ENCODE results near the gene ZNF280B. TPM values are rescaled to one million over a fixed set of nuclear protein-coding genes. Genes with fewer than 3 reads are reported as not detected.

ZNF280B gene
- total RNA-seq, 6 experiments from 2014 or later = 0.14 to 0.48 (median 0.35) TPM

DNA sequence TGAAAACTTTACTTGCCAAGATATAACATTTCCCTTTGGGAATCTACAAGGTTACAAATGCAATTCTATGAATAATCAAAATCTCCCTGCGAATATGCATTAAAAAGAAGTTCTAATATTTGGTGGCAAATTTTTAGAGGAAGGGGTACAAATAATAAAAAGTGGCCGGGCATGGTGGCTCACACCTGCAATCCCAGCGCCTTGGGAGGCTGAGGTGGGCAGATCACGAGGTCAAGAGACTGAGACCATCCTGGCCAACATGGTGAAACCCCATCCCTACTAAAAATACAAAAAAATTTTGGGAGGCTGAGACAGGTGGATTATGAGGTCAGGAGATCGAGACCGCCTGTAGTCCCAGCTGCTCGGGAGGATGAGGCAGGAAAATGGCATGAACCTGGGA, 47.0 kb downstream of the ZNF280B start:
- DNase-seq = no peak
- Mint-ChIP-seq H3K4me1 (ENCODE audit: low read depth) (no peaks in the 10 kb centered on the region), H3K4me3 (no peak overlapping the region), H3K27ac (no peak overlapping the region), H3K27me3 (ENCODE audit: insufficient read depth) (peaks cover 12% of the 10 kb centered on the region), H3K9me3 (peaks cover 15% of the 10 kb centered on the region), H3K36me3 (ENCODE audit: low read depth) (no peaks in the 10 kb centered on the region)
- TF ChIP-seq, protein P1, sequence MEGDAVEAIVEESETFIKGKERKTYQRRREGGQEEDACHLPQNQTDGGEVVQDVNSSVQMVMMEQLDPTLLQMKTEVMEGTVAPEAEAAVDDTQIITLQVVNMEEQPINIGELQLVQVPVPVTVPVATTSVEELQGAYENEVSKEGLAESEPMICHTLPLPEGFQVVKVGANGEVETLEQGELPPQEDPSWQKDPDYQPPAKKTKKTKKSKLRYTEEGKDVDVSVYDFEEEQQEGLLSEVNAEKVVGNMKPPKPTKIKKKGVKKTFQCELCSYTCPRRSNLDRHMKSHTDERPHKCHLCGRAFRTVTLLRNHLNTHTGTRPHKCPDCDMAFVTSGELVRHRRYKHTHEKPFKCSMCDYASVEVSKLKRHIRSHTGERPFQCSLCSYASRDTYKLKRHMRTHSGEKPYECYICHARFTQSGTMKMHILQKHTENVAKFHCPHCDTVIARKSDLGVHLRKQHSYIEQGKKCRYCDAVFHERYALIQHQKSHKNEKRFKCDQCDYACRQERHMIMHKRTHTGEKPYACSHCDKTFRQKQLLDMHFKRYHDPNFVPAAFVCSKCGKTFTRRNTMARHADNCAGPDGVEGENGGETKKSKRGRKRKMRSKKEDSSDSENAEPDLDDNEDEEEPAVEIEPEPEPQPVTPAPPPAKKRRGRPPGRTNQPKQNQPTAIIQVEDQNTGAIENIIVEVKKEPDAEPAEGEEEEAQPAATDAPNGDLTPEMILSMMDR (IDR thresholded peaks at IDR 0.05) = no peak

DNA sequence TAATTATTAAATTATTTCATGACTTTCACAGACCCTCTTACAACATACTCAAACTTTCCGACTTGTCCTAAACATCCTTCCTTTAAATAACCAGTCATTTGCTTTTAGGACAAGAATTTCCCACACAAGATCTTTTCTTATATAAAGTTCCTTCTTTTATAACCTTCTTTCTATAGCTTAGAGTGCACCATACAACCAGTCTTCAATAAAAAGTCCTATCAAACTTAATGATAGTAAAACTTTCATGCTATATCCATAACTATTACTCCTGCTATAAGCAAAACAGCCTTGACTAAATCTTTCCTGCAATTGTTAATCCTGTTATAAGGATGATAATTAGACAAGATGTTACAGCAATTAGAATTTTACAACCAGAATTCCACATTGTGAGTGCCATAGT, 47.4 kb downstream of the ZNF280B start:
- TF ChIP-seq, protein P1 (IDR thresholded peaks at IDR 0.05) = no peak; the same call in 1 of the 2 replicates
- peaks cover 12% of the 10 kb centered on the region for H3K27me3 Mint-ChIP-seq (ENCODE audit: insufficient read depth)
- H3K36me3 Mint-ChIP-seq (ENCODE audit: low read depth) = no peaks in the 10 kb centered on the region
- no peak overlapping the region for H3K4me3 Mint-ChIP-seq
- no peak for DNase-seq
- H3K4me1 Mint-ChIP-seq (ENCODE audit: low read depth) = no peaks in the 10 kb centered on the region
- peaks cover 15% of the 10 kb centered on the region for H3K9me3 Mint-ChIP-seq
- no peak overlapping the region for H3K27ac Mint-ChIP-seq

DNA sequence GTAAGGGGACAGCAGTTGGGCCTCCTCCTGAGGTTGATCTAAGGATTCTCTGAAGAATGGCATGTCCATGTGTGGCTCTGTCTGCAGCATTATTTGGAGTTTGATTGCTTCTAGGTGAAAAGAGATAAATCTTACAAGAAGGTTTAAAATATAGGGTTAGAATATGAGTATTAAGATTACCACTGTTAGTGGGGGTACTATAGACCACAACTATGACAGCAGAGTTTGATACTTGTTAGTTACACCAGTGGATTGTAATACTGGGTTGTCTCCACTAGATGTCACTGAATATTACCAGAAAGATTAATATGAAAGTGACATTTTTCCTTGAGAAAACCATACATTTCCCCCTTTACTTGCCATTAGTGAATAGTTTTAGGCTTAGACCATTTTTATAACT, 47.9 kb downstream of the ZNF280B start:
- DNase-seq = no peak
- Mint-ChIP-seq H3K36me3 (ENCODE audit: low read depth) (no peaks in the 10 kb centered on the region), H3K27me3 (ENCODE audit: insufficient read depth) (peaks cover 12% of the 10 kb centered on the region), H3K27ac (no peak overlapping the region), H3K4me3 (no peak overlapping the region), H3K4me1 (ENCODE audit: low read depth) (no peaks in the 10 kb centered on the region), H3K9me3 (peaks cover 15% of the 10 kb centered on the region)
- TF ChIP-seq, protein P1 (IDR thresholded peaks at IDR 0.05) = peak; percentile 71

DNA sequence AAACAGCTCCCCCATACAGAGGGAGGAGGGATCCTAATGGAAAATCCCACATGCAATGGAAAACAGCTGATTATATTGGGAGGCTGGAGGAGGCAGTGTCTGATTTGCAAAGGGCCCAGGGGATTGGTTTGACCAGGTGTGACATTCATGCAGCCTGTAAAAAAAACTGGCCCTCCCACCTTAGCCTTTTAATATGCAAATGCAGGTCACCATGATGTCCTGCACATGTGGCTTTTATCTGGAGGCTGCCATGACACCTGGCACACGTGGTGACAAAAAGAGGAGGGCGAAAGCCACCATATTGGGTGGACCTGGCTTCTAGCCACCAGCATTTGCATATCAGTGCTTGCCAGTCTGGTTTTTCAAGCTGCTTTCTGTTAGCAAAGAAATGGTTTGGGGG, 48.5 kb downstream of the ZNF280B start:
- DNase-seq = no peak
- peaks cover 15% of the 10 kb centered on the region for H3K9me3 Mint-ChIP-seq
- H3K36me3 Mint-ChIP-seq (ENCODE audit: low read depth) = no peaks in the 10 kb centered on the region
- H3K4me1 Mint-ChIP-seq (ENCODE audit: low read depth) = no peaks in the 10 kb centered on the region
- peaks cover 12% of the 10 kb centered on the region for H3K27me3 Mint-ChIP-seq (ENCODE audit: insufficient read depth)
- no peak overlapping the region for H3K27ac Mint-ChIP-seq
- TF ChIP-seq, protein P1 (IDR thresholded peaks at IDR 0.05) = no peak
- no peak overlapping the region for H3K4me3 Mint-ChIP-seq

DNA sequence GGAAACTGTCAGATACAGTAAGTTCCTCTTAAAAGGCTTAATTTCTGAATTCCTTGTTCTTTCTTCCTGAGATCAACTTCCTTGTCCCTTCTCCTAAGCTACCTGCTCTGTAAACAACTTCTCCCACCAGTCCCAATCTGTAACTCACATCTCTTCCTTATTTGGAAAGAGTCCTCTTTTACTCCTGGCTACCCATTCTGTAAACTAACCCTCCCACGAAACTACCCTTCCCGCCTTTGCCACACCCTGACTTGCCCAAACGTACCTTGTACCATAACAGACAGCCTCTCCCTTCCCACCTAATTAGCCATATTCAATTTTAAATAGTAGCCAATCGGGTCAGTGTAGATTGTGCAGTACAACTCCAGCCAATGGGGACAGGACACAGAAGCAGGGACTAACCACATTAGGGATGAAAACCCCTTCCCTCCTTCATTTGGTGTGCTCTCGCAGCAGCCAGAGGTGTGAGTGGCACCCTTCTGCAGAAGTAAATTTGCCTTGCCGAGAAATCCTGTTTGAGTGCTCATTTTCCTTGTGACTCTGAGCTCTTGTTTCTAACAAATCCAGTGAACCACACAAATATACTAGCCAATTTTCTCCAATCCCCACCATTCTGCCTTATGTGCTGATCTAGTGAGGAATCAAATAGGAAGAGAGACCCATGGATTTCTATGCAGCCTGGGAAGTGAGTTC, 49.5 kb downstream of the ZNF280B start:
- TF ChIP-seq, protein P1 (IDR thresholded peaks at IDR 0.05) = no peak
- no peak for DNase-seq
- no peaks in the 10 kb centered on the region for H3K36me3 Mint-ChIP-seq (ENCODE audit: low read depth)

More for the DNA sequence above, 49.5 kb downstream of the ZNF280B start:
- Mint-ChIP-seq H3K27ac (no peak overlapping the region), H3K27me3 (ENCODE audit: insufficient read depth) (peaks cover 9% of the 10 kb centered on the region), H3K4me1 (ENCODE audit: low read depth) (no peaks in the 10 kb centered on the region), H3K9me3 (peaks cover 15% of the 10 kb centered on the region), H3K4me3 (no peak overlapping the region)

All from HFFc6 (cell line).